Fibroblast of upper back skin (primary cell): ENCODE results near the gene SDC1.

Experiments
- DNase-seq: peaks from one replicate; pipeline ENCODE4 v3.0.0-alpha.2; 2013

SDC1 gene

DNA sequence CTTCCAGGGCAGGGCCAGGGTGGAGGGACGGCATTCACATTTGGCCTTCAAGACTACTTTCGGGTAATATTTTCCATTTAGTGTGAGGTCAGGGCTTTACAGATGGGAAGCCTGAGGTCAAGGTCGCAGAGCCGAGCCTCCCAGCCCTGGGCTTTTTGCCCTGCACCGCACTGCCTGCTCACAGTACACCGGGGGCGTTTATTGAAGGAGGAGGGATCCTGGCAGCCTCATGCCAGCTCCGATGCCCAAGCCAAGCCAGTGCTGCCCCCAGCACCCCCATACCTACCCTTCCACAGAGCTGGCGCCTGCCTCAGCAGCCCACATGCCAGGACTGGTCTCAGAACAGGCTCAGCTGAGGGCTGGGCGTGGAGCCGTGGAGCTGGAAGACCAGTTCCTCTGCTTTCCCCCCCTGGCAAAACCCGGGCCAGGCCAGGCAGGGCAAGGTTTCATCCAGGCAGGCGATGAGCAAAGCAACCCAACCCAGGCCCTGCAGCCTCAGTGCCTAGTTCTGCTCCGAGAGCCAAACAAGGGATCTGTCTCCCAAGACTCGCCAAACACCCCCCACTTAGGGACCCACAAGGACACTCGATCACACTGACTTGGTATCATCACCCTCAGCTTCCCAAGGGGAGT lies 11.9 kb downstream of the SDC1 start:
- no peak for DNase-seq

GRCh38 chr2:20212459-20212870 lies 12.5 kb downstream of the SDC1 start:
- DNase-seq, result peak; percentile 73

DNA sequence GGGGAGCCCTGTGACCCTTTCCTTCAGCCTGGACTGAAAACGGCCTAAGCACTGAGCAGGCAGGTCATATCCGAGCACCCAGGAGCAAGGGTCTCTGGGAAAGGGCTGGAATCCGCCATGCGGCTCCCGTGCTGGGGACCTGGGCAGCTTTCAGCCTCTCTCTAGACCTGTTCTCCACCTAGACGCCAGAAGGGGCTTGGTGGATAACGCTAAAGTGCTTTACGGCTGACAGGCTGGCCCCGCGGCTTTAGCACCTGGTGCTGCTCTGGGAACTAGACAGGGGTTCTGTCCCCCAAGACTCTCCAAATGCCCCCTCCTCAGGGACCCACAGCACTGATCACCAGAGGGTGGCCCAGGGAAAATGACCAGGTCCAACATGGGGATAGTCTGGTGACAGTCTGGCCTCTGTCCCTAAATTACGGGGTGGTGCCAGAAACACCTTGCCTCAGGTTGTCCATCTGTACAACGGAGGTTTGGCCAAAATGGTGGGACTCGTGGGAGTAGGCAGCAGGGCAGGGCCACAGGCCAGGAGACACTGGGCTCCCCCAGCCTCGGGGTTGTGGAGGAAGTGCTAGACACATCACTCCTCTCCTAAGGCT lies 13.0 kb downstream of the SDC1 start:
- DNase-seq, result no peak

- DNase-seq, result no peak
Measured at GRCh38 chr2:20211420-20211819, 13.5 kb downstream of the SDC1 start.

- no peak for DNase-seq
Measured at GRCh38 chr2:20210462-20210861, 14.5 kb downstream of the SDC1 start.

- DNase-seq, result no peak
Measured at GRCh38 chr2:20209373-20210109, 15.4 kb downstream of the SDC1 start.

- no peak for DNase-seq
Measured at GRCh38 chr2:20208476-20208859, 16.5 kb downstream of the SDC1 start.

GRCh38 chr2:20207051-20207450 lies 17.9 kb downstream of the SDC1 start:
- no peak for DNase-seq

GRCh38 chr2:20205915-20206524 lies 18.9 kb downstream of the SDC1 start:
- DNase-seq, result no peak

- DNase-seq, result no peak
Measured at GRCh38 chr2:20205069-20205468, 19.9 kb downstream of the SDC1 start.

DNA sequence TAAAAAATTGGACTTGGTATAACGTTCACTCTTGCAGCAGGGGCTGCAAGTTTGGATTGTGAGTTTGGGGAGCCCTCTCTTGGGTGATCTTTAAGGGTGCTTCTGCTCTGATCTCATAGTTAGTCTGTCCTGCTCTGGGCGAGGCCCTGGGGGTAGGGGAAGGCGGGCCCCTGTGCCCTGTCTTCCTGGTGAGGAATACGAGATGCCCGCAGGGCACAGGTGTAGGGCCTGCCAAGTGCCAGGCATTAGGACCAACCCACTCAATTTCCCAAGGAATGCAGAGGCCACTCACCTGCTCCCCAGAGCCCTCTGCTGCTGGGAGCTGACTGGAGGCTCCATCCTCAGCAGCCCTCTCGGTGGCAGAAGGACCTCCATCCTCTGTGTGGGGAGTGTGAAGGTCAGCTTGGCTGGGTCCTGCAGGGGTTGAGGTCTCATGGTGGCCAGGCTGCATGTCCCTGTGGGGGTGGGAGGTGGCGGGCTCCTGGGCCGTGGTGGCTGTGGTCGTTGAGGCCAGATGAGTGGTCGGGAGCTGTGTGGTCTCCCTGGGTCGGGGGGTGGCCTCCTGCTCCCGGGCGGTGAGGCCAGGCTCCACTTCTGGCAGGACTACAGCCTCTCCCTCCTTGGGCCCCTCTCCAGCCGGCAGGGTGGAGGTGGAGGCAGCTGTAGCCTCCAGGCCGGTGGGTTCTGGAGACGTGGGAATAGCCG lies 21.3 kb downstream of the SDC1 start:
- no peak for DNase-seq

DNA sequence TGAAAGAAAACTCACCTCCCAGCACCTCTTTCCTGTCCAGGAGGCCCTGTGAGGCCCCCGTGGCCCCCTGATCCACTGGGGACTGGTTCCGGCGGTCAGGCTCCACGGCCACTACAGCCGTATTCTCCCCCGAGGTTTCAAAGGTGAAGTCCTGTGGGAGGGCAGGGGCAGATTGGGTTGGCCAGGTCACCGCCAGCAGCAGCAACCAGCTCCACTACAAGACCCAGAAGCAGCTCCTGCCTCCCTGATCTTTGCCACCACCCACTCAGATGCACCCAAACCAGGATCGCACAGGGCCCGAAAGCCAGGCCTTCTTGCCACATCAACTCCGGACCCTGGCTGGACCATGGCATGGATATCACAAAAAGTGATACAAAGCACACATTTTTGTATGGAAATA lies 21.9 kb downstream of the SDC1 start:
- no peak for DNase-seq

- no peak for DNase-seq
Measured at GRCh38 chr2:20201671-20202070, 23.3 kb downstream of the SDC1 start.

DNA sequence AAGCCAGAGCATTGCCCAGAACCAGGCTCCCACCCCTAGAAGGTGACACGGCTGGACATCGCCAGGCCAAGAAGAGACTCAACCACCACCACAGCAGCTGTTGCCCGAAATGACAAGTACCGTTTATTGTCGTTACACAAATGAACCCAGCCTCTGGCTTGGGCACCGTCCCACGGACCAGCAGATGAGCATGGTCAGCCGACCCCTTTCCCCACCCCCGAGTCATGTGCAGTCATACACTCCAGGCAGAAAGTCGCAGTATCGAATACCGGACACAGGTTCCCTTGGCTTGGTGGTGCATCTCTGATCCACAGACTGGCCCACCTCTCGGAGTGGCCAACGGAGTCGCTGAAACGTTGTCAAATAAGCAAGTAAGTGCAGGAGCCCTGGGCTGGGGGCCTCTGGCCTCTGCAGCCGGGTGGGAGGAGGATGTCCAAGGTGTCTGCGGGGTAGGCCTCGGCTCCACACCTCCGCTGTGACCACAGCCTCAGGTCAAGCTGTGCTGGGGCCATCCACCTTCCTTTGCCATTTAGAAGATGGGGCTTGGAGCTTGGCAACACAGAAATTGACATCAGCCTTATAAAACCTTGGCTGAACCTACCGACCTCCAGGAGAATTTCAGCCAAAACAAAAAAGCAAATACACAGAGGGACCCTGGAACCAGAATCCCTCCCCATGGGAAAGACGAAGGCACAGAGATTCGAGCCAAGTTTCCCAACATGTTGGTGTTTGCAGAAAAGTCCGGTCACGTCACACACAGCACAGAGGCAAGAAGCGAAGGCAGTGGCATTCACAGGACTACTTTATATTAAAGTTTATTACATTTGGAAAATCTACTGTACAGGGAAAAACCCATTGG lies 24.0 kb downstream of the SDC1 start:
- DNase-seq, result no peak

DNA sequence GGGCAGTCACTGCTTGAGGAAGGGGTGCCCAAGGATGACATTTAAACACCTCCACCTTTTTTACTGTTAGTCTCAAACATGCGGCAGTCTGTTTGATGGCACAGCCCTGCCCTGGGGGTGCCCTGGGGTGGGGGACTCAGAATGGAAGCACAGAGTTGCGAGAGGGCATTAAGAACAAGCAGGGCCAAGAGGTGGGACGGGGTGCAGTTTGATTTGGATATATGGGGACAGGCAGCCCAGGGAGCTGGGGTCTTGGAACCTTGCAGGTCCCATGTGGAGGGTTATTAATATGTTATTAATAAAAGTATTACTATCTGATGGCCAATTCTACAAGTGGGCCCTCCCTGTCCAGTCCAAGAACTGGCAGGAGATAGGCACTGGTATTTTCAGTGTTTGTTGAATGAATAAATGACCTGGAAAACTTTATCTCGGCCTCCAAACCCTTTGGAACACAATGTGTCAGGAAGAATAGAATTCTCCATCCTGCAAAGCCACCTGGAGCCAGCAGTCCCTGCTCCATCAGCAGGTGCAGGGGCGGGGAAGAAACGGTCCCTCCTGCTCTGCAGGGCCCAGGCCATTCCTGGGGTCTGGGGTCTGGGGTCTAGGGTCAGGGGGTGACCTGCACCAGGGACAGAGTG lies 25.2 kb downstream of the SDC1 start:
- DNase-seq, result no peak

DNA sequence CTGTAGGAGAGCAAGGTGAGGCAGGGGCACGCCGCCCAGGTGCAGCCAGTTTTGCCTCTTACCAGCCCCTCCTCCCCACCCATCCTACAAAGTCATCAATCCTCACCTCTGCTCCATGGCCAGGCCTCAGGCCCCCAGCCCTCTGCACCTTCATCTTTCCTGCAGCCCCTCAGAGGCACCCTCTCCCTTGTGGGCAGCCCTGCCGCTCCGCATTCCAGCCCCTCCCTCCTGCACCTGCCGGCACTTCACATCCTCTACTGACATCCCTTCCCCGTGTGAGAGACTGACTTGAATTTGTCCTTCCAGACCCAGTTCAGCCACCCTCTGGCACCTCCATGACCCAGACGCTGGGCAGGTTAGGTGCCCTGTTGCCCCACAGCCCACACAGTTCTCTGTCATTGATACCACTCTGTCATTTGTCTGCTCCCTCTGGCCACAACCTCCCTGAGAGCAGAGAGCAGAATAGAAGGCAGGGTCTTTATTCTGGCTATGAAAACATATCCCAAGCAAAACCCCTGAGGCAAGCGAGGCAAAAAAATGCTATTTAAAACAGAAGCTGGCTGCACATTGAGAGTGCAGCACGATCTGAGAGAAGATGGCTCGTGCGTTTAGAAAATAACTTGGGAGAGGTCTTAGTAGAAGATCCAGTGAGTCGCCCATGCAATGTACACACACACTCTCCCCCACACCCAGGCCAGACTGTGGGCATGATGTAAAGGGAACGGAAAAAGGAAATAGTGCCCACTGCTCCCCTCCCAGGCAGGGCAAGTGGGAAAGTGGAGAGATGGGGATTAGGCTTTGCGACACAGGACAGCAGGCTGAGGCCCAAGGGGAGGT lies 25.9 kb downstream of the SDC1 start:
- no peak for DNase-seq

DNA sequence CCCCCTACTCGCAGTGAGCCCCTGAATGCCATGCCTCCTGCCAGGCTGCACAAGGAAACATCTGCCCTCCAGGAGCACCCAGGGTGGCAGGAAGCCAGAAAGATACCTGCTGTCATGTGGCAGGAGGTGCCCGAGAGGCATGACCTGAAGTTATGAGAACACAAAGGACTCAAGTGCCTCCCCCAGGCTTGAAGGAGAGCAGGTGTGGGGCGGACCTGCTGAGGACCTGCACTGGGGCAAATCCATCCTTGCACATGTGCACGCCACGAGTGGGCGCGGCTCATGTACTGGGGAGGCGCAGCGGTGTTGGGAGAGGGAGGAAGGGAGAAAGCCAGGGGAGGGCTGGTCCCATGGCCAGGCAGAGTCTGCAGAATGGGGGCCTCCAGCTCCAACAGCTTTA lies 26.9 kb downstream of the SDC1 start:
- no peak for DNase-seq

- no peak for DNase-seq
Measured at GRCh38 chr2:20197192-20197591, 27.7 kb downstream of the SDC1 start.

- DNase-seq, result no peak
Measured at GRCh38 chr2:20196657-20197161, 28.2 kb downstream of the SDC1 start.

- DNase-seq, result no peak
Measured at GRCh38 chr2:20196053-20196656, 28.8 kb downstream of the SDC1 start.
